ENCODE data around the gene KAZN. TPM values are rescaled to one million over a fixed set of nuclear protein-coding genes. Genes with fewer than 3 reads are reported as not detected.

The KAZN gene
- total RNA-seq, 2 experiments from 2014 or later = 0.22 to 0.55 TPM

DNA sequence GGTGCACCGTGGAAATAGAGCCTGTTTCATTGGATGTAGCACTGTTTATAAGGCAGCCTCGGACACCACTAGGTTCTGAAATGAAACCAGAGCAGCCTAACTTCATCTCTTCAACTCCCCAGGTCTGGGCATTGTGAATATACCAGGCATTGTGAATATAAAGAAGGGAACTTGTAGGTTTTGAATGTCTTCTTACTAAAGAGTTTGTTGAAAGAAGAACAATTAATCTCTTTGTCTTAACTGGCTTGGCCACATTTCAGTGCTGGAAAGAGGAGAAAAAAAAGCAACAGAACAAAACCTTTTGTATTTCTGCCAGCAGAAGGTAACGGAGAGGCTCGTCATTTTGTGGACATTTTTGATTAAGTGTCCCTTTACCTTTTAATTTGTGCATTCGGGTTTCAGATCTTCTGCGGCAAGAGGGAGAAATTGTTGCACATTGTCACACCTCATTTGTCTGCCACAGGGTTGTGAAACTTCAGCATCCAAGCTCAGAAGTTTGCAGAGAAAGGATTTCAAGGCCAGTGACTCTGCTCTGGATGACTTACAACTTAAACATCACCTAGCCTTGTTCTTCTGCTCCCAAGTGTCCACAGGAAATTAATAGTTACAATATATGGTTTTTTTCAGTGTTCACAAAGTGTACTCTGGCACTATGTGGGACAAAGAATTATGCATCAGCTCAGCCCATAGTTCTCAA, 158.3 kb downstream of the KAZN start:
- peaks cover 0 to 4% of the 10 kb centered on the region in 2 experiments for H3K27me3 ChIP-seq (ENCODE audit: control insufficient read depth in 1 of 2, insufficient read depth in 2 of 2, low read length in 2 of 2)
- H3K27me3 Mint-ChIP-seq = peaks cover 11% of the 10 kb centered on the region
- DNase-seq = no peak

DNA sequence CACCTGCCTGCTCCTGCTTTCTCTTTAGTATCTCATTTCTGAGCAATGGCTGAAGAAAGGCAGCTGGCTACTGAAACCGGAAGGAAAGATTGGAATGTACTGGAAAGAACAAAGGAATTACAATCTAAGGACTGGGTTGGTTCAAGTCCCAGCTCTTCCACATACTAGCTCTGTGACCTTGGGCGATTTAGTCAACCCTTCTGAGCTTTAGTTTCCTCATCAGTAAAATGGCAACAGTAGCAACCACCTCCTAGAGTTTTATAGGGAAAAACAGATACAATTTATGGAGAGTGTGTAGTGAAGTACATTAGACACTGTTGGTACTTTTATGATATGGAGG, 158.8 kb downstream of the KAZN start:
- ChIA-PET POLR2A (no interaction called here), CTCF (no interaction called here)
- peaks cover 0 to 4% of the 10 kb centered on the region in 2 experiments for H3K27me3 ChIP-seq (ENCODE audit: control insufficient read depth in 1 of 2, insufficient read depth in 2 of 2, low read length in 2 of 2)
- Mint-ChIP-seq H3K9me3 (no peaks in the 10 kb centered on the region), H3K4me3 (no peak overlapping the region), H3K27me3 (peaks cover 11% of the 10 kb centered on the region), H3K27ac (no peak overlapping the region), H3K4me1 (ENCODE audit: low read depth) (no peaks in the 10 kb centered on the region), H3K36me3 (ENCODE audit: low read depth) (no peaks in the 10 kb centered on the region)
- intact Hi-C loops (cut with DNase I, micrococcal nuclease) = no loop called here
- H3K4me1 ChIP-seq (ENCODE audit: insufficient read depth, low read length) = no peaks in the 10 kb centered on the region
- no peak overlapping the region for H3K27ac ChIP-seq (ENCODE audit: low read depth in 1 of 2, low read length in 2 of 2)
- ATAC-seq (ENCODE audit: poor library complexity) = no peak
- TF ChIP-seq, protein P1, sequence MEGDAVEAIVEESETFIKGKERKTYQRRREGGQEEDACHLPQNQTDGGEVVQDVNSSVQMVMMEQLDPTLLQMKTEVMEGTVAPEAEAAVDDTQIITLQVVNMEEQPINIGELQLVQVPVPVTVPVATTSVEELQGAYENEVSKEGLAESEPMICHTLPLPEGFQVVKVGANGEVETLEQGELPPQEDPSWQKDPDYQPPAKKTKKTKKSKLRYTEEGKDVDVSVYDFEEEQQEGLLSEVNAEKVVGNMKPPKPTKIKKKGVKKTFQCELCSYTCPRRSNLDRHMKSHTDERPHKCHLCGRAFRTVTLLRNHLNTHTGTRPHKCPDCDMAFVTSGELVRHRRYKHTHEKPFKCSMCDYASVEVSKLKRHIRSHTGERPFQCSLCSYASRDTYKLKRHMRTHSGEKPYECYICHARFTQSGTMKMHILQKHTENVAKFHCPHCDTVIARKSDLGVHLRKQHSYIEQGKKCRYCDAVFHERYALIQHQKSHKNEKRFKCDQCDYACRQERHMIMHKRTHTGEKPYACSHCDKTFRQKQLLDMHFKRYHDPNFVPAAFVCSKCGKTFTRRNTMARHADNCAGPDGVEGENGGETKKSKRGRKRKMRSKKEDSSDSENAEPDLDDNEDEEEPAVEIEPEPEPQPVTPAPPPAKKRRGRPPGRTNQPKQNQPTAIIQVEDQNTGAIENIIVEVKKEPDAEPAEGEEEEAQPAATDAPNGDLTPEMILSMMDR (IDR thresholded peaks at IDR 0.05) = no peak
- H3K4me3 ChIP-seq (ENCODE audit: low read length) = no peak overlapping the region
- no peaks in the 10 kb centered on the region for H3K36me3 ChIP-seq (ENCODE audit: insufficient read depth, low read length)
- no peaks in the 10 kb centered on the region for H3K9me3 ChIP-seq (ENCODE audit: control insufficient read depth in 1 of 2, insufficient read depth in 1 of 2, low read length in 2 of 2)
- no peak for DNase-seq

More for the DNA sequence above, 158.3 kb downstream of the KAZN start:
- Histone ChIP-seq H3K9me3 (ENCODE audit: control insufficient read depth in 1 of 2, insufficient read depth in 1 of 2, low read length in 2 of 2) (no peaks in the 10 kb centered on the region), H3K4me1 (ENCODE audit: insufficient read depth, low read length) (no peaks in the 10 kb centered on the region), H3K36me3 (ENCODE audit: insufficient read depth, low read length) (no peaks in the 10 kb centered on the region), H3K27ac (ENCODE audit: low read depth in 1 of 2, low read length in 2 of 2) (no peak overlapping the region), H3K4me3 (ENCODE audit: low read length) (no peak overlapping the region)
- ChIA-PET POLR2A (no interaction called here), CTCF (no interaction called here)
- no peak for ATAC-seq (ENCODE audit: poor library complexity)
- TF ChIP-seq, protein P1 (IDR thresholded peaks at IDR 0.05) = no peak
- intact Hi-C loops (cut with DNase I, micrococcal nuclease) = no loop called here
- Mint-ChIP-seq H3K36me3 (ENCODE audit: low read depth) (no peaks in the 10 kb centered on the region), H3K27ac (no peak overlapping the region), H3K4me1 (ENCODE audit: low read depth) (no peaks in the 10 kb centered on the region), H3K4me3 (no peak overlapping the region), H3K9me3 (no peaks in the 10 kb centered on the region)

DNA sequence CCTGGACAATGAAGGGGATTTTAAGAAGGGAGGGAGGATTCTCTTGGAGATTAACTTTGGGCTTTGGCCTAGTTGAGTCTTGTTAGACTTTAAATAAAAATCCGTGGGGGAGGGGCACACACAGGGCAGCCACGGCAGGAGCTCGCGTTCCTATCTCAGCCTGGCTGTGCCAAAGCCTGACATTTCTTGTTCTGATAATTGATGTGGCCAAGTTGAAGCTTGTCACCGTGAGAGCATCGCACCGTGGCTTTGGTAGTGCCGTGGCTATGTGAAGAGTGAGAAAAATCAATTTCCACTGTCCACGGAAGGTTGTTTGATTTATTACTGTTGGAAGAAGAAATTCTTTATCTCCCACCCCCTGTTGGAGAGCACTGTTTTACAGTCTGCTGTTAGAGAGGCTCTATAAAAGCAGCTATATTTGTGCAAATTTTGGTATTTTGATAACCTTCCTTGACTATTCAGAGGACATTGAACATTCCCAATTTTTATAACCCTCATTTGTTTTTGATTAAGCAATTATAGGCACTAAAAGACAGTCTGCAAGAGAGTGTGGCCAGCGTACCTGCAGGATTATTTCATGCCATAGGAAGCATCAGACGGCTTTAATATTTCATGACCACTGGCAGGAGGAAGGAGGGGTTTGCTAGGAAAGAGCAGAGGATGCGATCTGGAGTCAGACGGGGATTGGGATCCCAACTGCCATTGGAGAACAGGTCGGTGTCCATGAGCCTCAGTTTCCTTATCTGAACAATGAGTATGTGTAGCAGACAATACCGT, 160.7 kb downstream of the KAZN start:
- POLR2A ChIA-PET = interaction anchor here (0.6 kb wide), 1 partner anchor 1866 kb away, joined by 3 read pairs; no protein-coding TSS in a partner anchor
- Histone ChIP-seq H3K4me3 (ENCODE audit: low read length) (no peak overlapping the region), H3K4me1 (ENCODE audit: insufficient read depth, low read length) (no peaks in the 10 kb centered on the region), H3K27me3 (ENCODE audit: control insufficient read depth in 1 of 2, insufficient read depth in 2 of 2, low read length in 2 of 2) (peaks cover 0 to 4% of the 10 kb centered on the region in 2 experiments), H3K36me3 (ENCODE audit: insufficient read depth, low read length) (no peaks in the 10 kb centered on the region), H3K9me3 (ENCODE audit: control insufficient read depth in 1 of 2, insufficient read depth in 1 of 2, low read length in 2 of 2) (peaks cover 0 to 3% of the 10 kb centered on the region in 2 experiments), H3K27ac (ENCODE audit: low read depth in 1 of 2, low read length in 2 of 2) (no peak overlapping the region)
- no peaks in the 10 kb centered on the region for H3K36me3 Mint-ChIP-seq (ENCODE audit: low read depth)
- DNase-seq (no peak), ATAC-seq (ENCODE audit: poor library complexity) (no peak)
- peaks cover 18% of the 10 kb centered on the region for H3K27me3 Mint-ChIP-seq
- CTCF ChIA-PET = interaction anchor here (0.6 kb wide), 1 partner anchor 895 kb away, joined by 3 read pairs; no protein-coding TSS in a partner anchor
- no peaks in the 10 kb centered on the region for H3K4me1 Mint-ChIP-seq (ENCODE audit: low read depth)
- H3K4me3 Mint-ChIP-seq = no peak overlapping the region
- TF ChIP-seq, protein P1 (IDR thresholded peaks at IDR 0.05) = no peak
- no peak overlapping the region for H3K27ac Mint-ChIP-seq
- no peaks in the 10 kb centered on the region for H3K9me3 Mint-ChIP-seq
- intact Hi-C loops (cut with DNase I, micrococcal nuclease) = no loop called here

All from CD4-positive, alpha-beta T cell (primary cell).